Nephron progenitor cell (in vitro differentiated cells): ENCODE data around the gene ABLIM3.

Source experiments
- DNase-seq: peaks from one replicate; pipeline ENCODE4 v3.0.0; 2021
- H3K27ac Mint-ChIP-seq: 2 replicates; pipeline ENCODE4 v1.8.0; 2021; ENCODE audit warnings: mild to moderate bottlenecking, moderate library complexity, mixed read lengths
- H3K27me3 Mint-ChIP-seq: 2 replicates; pipeline ENCODE4 v1.8.0; 2021; ENCODE audit warnings: mild to moderate bottlenecking, low read depth, mixed read lengths; ENCODE audit not compliant: poor library complexity
- H3K36me3 Mint-ChIP-seq: 2 replicates; pipeline ENCODE4 v1.8.0; 2021; ENCODE audit warnings: low read depth, mixed read lengths
- H3K4me1 Mint-ChIP-seq: 2 replicates; pipeline ENCODE4 v1.8.0; 2021; ENCODE audit warnings: mixed read lengths
- H3K4me3 Mint-ChIP-seq: 2 replicates; pipeline ENCODE4 v1.8.0; 2021; ENCODE audit warnings: mild to moderate bottlenecking, moderate library complexity, mixed read lengths
- H3K9me3 Mint-ChIP-seq: 2 replicates; pipeline ENCODE4 v1.8.0; 2021; ENCODE audit warnings: mild to moderate bottlenecking, moderate library complexity, mixed read lengths
- CTCF ChIP-seq: fragments of 200-600 bp; sonication (generic); IDR thresholded peaks from 2 replicates; pipeline ENCODE4 v1.5.0; 2021; ENCODE audit warnings: antibody characterized with exemption

Gene ABLIM3

GRCh38 chr5:149298163-149298562 lies 156.9 kb downstream of the ABLIM3 start:
- peaks cover 43% of the 10 kb centered on the region for H3K4me1 Mint-ChIP-seq
- H3K9me3 Mint-ChIP-seq = no peaks in the 10 kb centered on the region
- TF ChIP-seq CTCF = no peak
- H3K4me3 Mint-ChIP-seq = no peak overlapping the region
- no peaks in the 10 kb centered on the region for H3K27me3 Mint-ChIP-seq
- DNase-seq = no peak
- H3K36me3 Mint-ChIP-seq = no peaks in the 10 kb centered on the region
- peak overlapping the region; percentile 47 for H3K27ac Mint-ChIP-seq

GRCh38 chr5:149298842-149299404 lies 157.6 kb downstream of the ABLIM3 start:
- no peak for DNase-seq
- Mint-ChIP-seq H3K36me3 (no peaks in the 10 kb centered on the region), H3K27me3 (no peaks in the 10 kb centered on the region), H3K27ac (no peak overlapping the region), H3K9me3 (no peaks in the 10 kb centered on the region), H3K4me1 (peaks cover 43% of the 10 kb centered on the region), H3K4me3 (no peak overlapping the region)
- TF ChIP-seq CTCF = no peak

- H3K4me3 Mint-ChIP-seq = no peak overlapping the region
- H3K27me3 Mint-ChIP-seq = no peaks in the 10 kb centered on the region
- H3K9me3 Mint-ChIP-seq = no peaks in the 10 kb centered on the region
Observed at GRCh38 chr5:149299451-149300054, 158.3 kb downstream of the ABLIM3 start.

GRCh38 chr5:149300441-149300840 lies 159.1 kb downstream of the ABLIM3 start:
- H3K4me3 Mint-ChIP-seq = no peak overlapping the region
- H3K9me3 Mint-ChIP-seq = no peaks in the 10 kb centered on the region
- DNase-seq = no peak
- no peaks in the 10 kb centered on the region for H3K27me3 Mint-ChIP-seq
- H3K36me3 Mint-ChIP-seq = no peaks in the 10 kb centered on the region
- peaks cover 41% of the 10 kb centered on the region for H3K4me1 Mint-ChIP-seq
- TF ChIP-seq CTCF = no peak
- no peak overlapping the region for H3K27ac Mint-ChIP-seq

More at GRCh38 chr5:149299451-149300054, 158.3 kb downstream of the ABLIM3 start:
- peaks cover 45% of the 10 kb centered on the region for H3K4me1 Mint-ChIP-seq
- DNase-seq = no peak
- H3K36me3 Mint-ChIP-seq = no peaks in the 10 kb centered on the region
- no peak for TF ChIP-seq CTCF
- H3K27ac Mint-ChIP-seq = peak overlapping the region; percentile 29

- H3K27ac Mint-ChIP-seq = no peak overlapping the region
- TF ChIP-seq CTCF = no peak
- no peaks in the 10 kb centered on the region for H3K9me3 Mint-ChIP-seq
- H3K4me1 Mint-ChIP-seq = peaks cover 43% of the 10 kb centered on the region
- no peak for DNase-seq
- no peaks in the 10 kb centered on the region for H3K27me3 Mint-ChIP-seq
- H3K36me3 Mint-ChIP-seq = no peaks in the 10 kb centered on the region
- no peak overlapping the region for H3K4me3 Mint-ChIP-seq
Observed at GRCh38 chr5:149301049-149301743, 159.9 kb downstream of the ABLIM3 start.
